SU-DHL-6 (cell line): ENCODE data around the gene DGKA.
"Not testable (repeated sequence)": the region's sequence is repeated elsewhere in the genome, so short reads cannot be mapped to it uniquely, and the experiment has no call there.

Source experiments
- CTCF ChIP-seq: fragments of 200-600 bp; sonication (generic); IDR thresholded peaks from one replicate; pipeline ENCODE4 v1.5.1; 2017; ENCODE audit warnings: antibody characterized with exemption, mild to moderate bottlenecking, low read length, moderate library complexity; ENCODE audit not compliant: insufficient read depth, poor library complexity, severe bottlenecking
- EZH2phosphoT487 ChIP-seq: fragments of 200-600 bp; sonication (generic), shearing (Covaris generic); conservative IDR thresholded peaks from 2 replicates; pipeline ENCODE4 v1.6.1; 2018; ENCODE audit warnings: mild to moderate bottlenecking, antibody characterized with exemption, low read length, moderate library complexity, mixed read lengths

- TF ChIP-seq CTCF, EZH2phosphoT487: not testable (repeated sequence)
These were observed 7.3 kb upstream of the DGKA start for GRCh38 chr12:55923648-55924047.
